Trophoblast cell (in vitro differentiated cells and primary cell): ENCODE data around the gene MCHR2.

Source experiments
- DNase-seq, 2 donors: peaks; one replicate each; pipeline ENCODE4 v3.0.0-alpha.2; 2016
- H2AFZ ChIP-seq: 2 replicates; pipeline ENCODE4 v1.6.1; 2013; ENCODE audit warnings: low read length, moderate library complexity, mild to moderate bottlenecking; ENCODE audit not compliant: insufficient read depth, poor library complexity
- H2AK5ac ChIP-seq: 2 replicates; pipeline ENCODE4 v1.6.1; 2013; ENCODE audit warnings: mild to moderate bottlenecking, low read length
- H2BK120ac ChIP-seq: 2 replicates; pipeline ENCODE4 v1.6.1; 2013; ENCODE audit warnings: low read length, mild to moderate bottlenecking, moderate library complexity; ENCODE audit not compliant: insufficient read depth, poor library complexity
- H2BK12ac ChIP-seq: 2 replicates; pipeline ENCODE4 v1.6.1; 2013; ENCODE audit warnings: mild to moderate bottlenecking, low read length, moderate library complexity
- H2BK5ac ChIP-seq: 2 replicates; pipeline ENCODE4 v1.6.1; 2013; ENCODE audit warnings: low read length, low read depth, moderate library complexity, mild to moderate bottlenecking; ENCODE audit not compliant: poor library complexity
- H3K14ac ChIP-seq: 2 replicates; pipeline ENCODE4 v1.6.1; 2013; ENCODE audit warnings: mild to moderate bottlenecking, low read length
- H3K18ac ChIP-seq: 2 replicates; pipeline ENCODE4 v1.6.1; 2013; ENCODE audit warnings: mild to moderate bottlenecking, low read length
- H3K23ac ChIP-seq: 2 replicates; pipeline ENCODE4 v1.6.1; 2013; ENCODE audit warnings: low read length
- H3K27ac ChIP-seq: 2 replicates; pipeline ENCODE4 v1.5.1; 2013; ENCODE audit warnings: low read depth, mild to moderate bottlenecking, inconsistent platforms, low read length, moderate library complexity
- H3K27me3 ChIP-seq: 2 replicates; pipeline ENCODE4 v1.6.1; 2013; ENCODE audit warnings: inconsistent platforms, mild to moderate bottlenecking, low read length, moderate library complexity; ENCODE audit not compliant: insufficient read depth
- H3K36me3 ChIP-seq, 2 experiments: 1 replicate in 1 of 2; 2 replicates in 1 of 2; pipeline ENCODE4 v1.6.1; 2013; ENCODE audit warnings: low read length in 2 of 2, mild to moderate bottlenecking in 2 of 2, moderate library complexity in 1 of 2; ENCODE audit not compliant: insufficient read depth in 2 of 2, control insufficient read depth in 1 of 2
- H3K4ac ChIP-seq: 2 replicates; pipeline ENCODE4 v1.6.1; 2013; ENCODE audit warnings: low read depth, mild to moderate bottlenecking, low read length, moderate library complexity
- H3K4me1 ChIP-seq, 2 experiments: 1 replicate in 1 of 2; 2 replicates in 1 of 2; pipeline ENCODE4 v1.6.1; 2013; ENCODE audit warnings: low read length in 2 of 2, mild to moderate bottlenecking in 2 of 2, moderate library complexity in 1 of 2; ENCODE audit not compliant: insufficient read depth in 2 of 2, control insufficient read depth in 1 of 2
- H3K4me2 ChIP-seq: 2 replicates; pipeline ENCODE4 v1.6.1; 2013; ENCODE audit warnings: inconsistent platforms, mild to moderate bottlenecking, low read length, moderate library complexity
- H3K4me3 ChIP-seq: 2 replicates; pipeline ENCODE4 v1.5.1; 2013; ENCODE audit warnings: mild to moderate bottlenecking, low read depth, low read length, inconsistent platforms
- H3K79me1 ChIP-seq: one replicate; pipeline ENCODE4 v1.6.1; 2013; ENCODE audit warnings: low read length
- H3K79me2 ChIP-seq: 2 replicates; pipeline ENCODE4 v1.6.1; 2013; ENCODE audit warnings: low read length, mild to moderate bottlenecking; ENCODE audit not compliant: control insufficient read depth, insufficient read depth, poor library complexity
- H3K9ac ChIP-seq: 2 replicates; pipeline ENCODE4 v1.6.1; 2013; ENCODE audit warnings: mild to moderate bottlenecking, low read length
- H3K9me3 ChIP-seq: 2 replicates; pipeline ENCODE4 v1.6.1; 2013; ENCODE audit warnings: low read depth, mild to moderate bottlenecking, control low read depth, inconsistent platforms, low read length; ENCODE audit not compliant: insufficient read depth
- H4K12ac ChIP-seq: 2 replicates; pipeline ENCODE4 v1.6.1; 2013; ENCODE audit warnings: low read depth, mild to moderate bottlenecking, low read length, moderate library complexity
- H4K8ac ChIP-seq: 2 replicates; pipeline ENCODE4 v1.6.1; 2013; ENCODE audit warnings: low read depth, mild to moderate bottlenecking, low read length, moderate library complexity
- H4K91ac ChIP-seq: one replicate; pipeline ENCODE4 v1.6.1; 2013; ENCODE audit warnings: low read depth, mild to moderate bottlenecking, low read length, moderate library complexity
- WGBS: extraction: QIAGEN DNeasy Blood & Tissue Kit; methylation state at CpG from one replicate; pipeline ENCODE4 v1.1.7; 2013; ENCODE audit warnings: missing lambda C conversion rate; ENCODE audit not compliant: insufficient read length, insufficient coverage; ENCODE audit errors: extremely low coverage; 5-methylcytosine and 5-hydroxymethylcytosine counted together

Gene MCHR2

DNA sequence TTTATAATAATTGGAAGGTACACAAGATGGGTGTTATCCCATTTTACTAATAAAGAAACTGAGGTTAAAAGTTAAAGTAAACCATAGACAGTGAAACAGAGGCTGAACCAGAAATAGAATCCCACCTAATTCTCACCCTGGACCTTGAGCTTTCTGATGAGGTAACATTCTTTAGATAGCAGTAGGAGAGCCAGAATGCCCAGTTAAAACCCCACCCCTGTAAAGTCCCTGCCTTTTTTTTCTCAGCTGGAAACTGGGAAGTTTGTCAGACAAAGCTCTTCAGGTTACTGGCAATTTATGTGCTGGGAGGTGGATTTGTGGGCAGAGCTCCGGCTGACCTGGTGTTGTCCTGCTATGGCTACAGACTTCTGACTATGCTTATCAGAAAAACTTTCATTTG, 1.9 kb upstream of the MCHR2 start:
- WGBS: no CpG with 5 or more reads among the region's 1 CpG
- Histone ChIP-seq H3K27ac (no peak overlapping the region), H2AK5ac (no peak overlapping the region), H3K79me2 (no peaks in the 10 kb centered on the region), H3K36me3 (no peaks in the 10 kb centered on the region), H3K23ac (no peak overlapping the region), H3K79me1 (no peaks in the 10 kb centered on the region), H2AFZ (no peak overlapping the region), H3K14ac (no peak overlapping the region), H3K4me2 (no peak overlapping the region), H2BK12ac (no peak overlapping the region), H3K27me3 (peaks cover 19% of the 10 kb centered on the region), H3K9ac (no peak overlapping the region), H3K18ac (no peak overlapping the region), H4K91ac (no peak overlapping the region), H3K4ac (no peak overlapping the region), H2BK120ac (no peak overlapping the region), H2BK5ac (no peak overlapping the region), H4K12ac (no peak overlapping the region), H3K4me1 (peaks cover 3 to 7% of the 10 kb centered on the region in 2 experiments), H3K9me3 (no peaks in the 10 kb centered on the region), H3K4me3 (no peak overlapping the region), H4K8ac (no peak overlapping the region)
- no peak for DNase-seq

DNA sequence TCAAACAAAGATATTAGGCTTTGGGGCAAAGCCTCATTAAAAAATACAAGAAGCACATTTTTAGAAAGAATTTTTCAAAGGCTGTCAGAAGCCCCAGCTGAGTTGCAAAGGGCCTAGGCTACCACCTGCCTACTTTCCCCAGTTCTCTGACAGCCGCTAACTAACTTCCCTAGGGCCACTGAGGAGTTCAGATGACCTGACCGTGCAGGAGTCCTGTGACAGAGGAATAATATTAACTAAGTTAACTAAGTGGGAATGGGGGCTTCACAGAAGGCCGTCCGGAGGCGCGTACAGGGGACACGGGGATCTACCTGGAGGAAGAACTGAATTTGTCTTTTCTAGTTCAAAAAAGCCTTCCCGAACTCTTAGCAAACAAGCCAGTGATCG, 884 bp downstream of the MCHR2 start:
- H3K4me2 ChIP-seq: peak overlapping the region; percentile 92
- no peak overlapping the region for H4K12ac ChIP-seq
- H3K4me1 ChIP-seq: peaks cover 3 to 7% of the 10 kb centered on the region in 2 experiments
- no peak overlapping the region for H2BK12ac ChIP-seq
- H4K91ac ChIP-seq: no peak overlapping the region
- H3K14ac ChIP-seq: no peak overlapping the region
- H3K27ac ChIP-seq: no peak overlapping the region
- H3K18ac ChIP-seq: no peak overlapping the region
- H3K23ac ChIP-seq: no peak overlapping the region
- H2BK5ac ChIP-seq: no peak overlapping the region
- no peak overlapping the region for H3K4me3 ChIP-seq
- H3K9me3 ChIP-seq: no peaks in the 10 kb centered on the region
- H3K79me2 ChIP-seq: no peaks in the 10 kb centered on the region
- no peak overlapping the region for H4K8ac ChIP-seq
- no peak overlapping the region for H2BK120ac ChIP-seq
- H3K27me3 ChIP-seq: peaks cover 19% of the 10 kb centered on the region
- no peak overlapping the region for H3K4ac ChIP-seq
- no peak for DNase-seq
- no CpG with 5 or more reads among the region's 9 CpGs for WGBS
- H2AK5ac ChIP-seq: no peak overlapping the region
- no peaks in the 10 kb centered on the region for H3K36me3 ChIP-seq
- no peak overlapping the region for H3K9ac ChIP-seq
- no peak overlapping the region for H2AFZ ChIP-seq
- no peaks in the 10 kb centered on the region for H3K79me1 ChIP-seq

DNA sequence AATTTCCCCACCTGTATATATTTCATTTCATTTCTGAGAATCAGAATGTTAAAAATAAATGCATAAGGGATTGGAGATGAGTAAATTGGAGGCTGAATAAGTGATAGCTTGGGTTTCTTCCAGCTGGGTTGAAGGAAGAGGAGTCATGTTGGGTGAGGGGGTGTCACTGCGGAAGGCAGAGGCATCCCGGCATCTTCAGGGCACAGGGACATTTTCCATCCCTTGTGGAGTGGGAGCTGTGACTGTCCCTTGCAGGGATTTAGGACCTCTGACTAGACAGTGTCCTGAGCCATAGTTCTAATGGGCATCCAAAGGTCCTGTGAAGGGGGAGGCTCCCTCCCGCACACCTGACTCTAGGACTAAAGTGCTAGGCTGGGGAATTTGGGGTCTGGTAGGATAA, 2.1 kb downstream of the MCHR2 start:
- Histone ChIP-seq H3K27me3 (peaks cover 19% of the 10 kb centered on the region), H4K12ac (no peak overlapping the region), H2AK5ac (no peak overlapping the region), H2AFZ (no peak overlapping the region), H4K91ac (no peak overlapping the region), H2BK120ac (no peak overlapping the region), H2BK12ac (no peak overlapping the region), H3K9ac (no peak overlapping the region), H3K79me2 (no peaks in the 10 kb centered on the region), H2BK5ac (no peak overlapping the region), H3K4me2 (no peak overlapping the region), H3K27ac (no peak overlapping the region), H3K14ac (no peak overlapping the region), H3K4me3 (no peak overlapping the region), H3K9me3 (no peaks in the 10 kb centered on the region), H3K79me1 (no peaks in the 10 kb centered on the region), H3K18ac (no peak overlapping the region), H3K4me1 (peaks cover 3 to 7% of the 10 kb centered on the region in 2 experiments), H4K8ac (no peak overlapping the region), H3K23ac (no peak overlapping the region), H3K4ac (no peak overlapping the region), H3K36me3 (no peaks in the 10 kb centered on the region)
- no CpG with 5 or more reads among the region's 3 CpGs for WGBS
- no peak for DNase-seq

DNA sequence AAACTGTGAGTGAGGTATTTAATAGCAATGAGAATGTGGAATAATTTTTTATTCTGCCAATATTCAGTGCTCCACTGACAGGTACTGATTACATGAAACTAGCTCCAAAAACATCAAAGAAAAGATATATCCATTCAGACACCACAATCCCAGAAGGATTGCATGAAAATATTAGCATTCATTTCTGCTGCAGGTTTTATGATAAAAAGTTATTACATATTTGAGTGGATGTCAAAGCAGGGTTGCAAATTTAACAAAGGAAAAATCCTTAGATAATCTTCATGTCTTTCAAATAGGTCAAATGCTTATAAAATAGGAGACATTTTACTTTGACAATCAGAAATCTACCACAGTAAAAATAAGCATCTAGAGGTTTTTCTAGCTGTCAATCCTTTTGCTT, 13.3 kb downstream of the MCHR2 start:
- H2AFZ ChIP-seq: no peak overlapping the region
- H3K79me2 ChIP-seq: no peaks in the 10 kb centered on the region
- no peak overlapping the region for H3K4me3 ChIP-seq
- H3K14ac ChIP-seq: no peak overlapping the region
- H2BK5ac ChIP-seq: no peak overlapping the region
- H3K4me1 ChIP-seq: no peaks in the 10 kb centered on the region
- H2BK120ac ChIP-seq: no peak overlapping the region
- H2BK12ac ChIP-seq: no peak overlapping the region
- no peaks in the 10 kb centered on the region for H3K36me3 ChIP-seq
- H3K27ac ChIP-seq: no peak overlapping the region
- no peak overlapping the region for H3K18ac ChIP-seq
- no peaks in the 10 kb centered on the region for H3K79me1 ChIP-seq
- H3K9ac ChIP-seq: no peak overlapping the region
- H4K8ac ChIP-seq: no peak overlapping the region
- no peak for DNase-seq
- peaks cover 4% of the 10 kb centered on the region for H3K9me3 ChIP-seq
- no peak overlapping the region for H2AK5ac ChIP-seq
- no peak overlapping the region for H3K4me2 ChIP-seq
- H3K4ac ChIP-seq: no peak overlapping the region
- no peak overlapping the region for H3K23ac ChIP-seq
- no peak overlapping the region for H4K12ac ChIP-seq
- no peak overlapping the region for H4K91ac ChIP-seq
- H3K27me3 ChIP-seq: no peaks in the 10 kb centered on the region
